ENCODE results near the gene DGCR8. TPM values are rescaled to one million over a fixed set of nuclear protein-coding genes. Genes with fewer than 3 reads are reported as not detected.
A peak's percentile ranks its signal among the peaks of the same experiment; 100 is the strongest.

The DGCR8 gene
- polyA plus RNA-seq, 1 experiment = 22.0 TPM

GRCh38 chr22:20060700-20061480, 19.2 kb upstream of the DGCR8 start:
- POLR2A ChIA-PET = no interaction called here
- no peak overlapping the region for H3K27ac ChIP-seq (ENCODE audit: low read depth, low read length)
- no peaks in the 10 kb centered on the region for H3K27me3 ChIP-seq (ENCODE audit: control insufficient read depth, insufficient read depth, low read length)
- TF ChIP-seq CTCF (IDR thresholded peaks at IDR 0.05; ENCODE audit: low read depth, low read length) = no peak
- H3K4me3 ChIP-seq (ENCODE audit: low read depth, low read length) = no peak overlapping the region
- no peak for DNase-seq (ENCODE audit: low read depth, low spot score)
- CTCF ChIA-PET = no interaction called here
- no peaks in the 10 kb centered on the region; the same call in 1 of the 2 replicates for H3K9me3 ChIP-seq (ENCODE audit: control insufficient read depth, insufficient read depth, low read length)

- CTCF ChIA-PET = no interaction called here
- Histone ChIP-seq H3K4me3 (ENCODE audit: low read depth, low read length) (no peak overlapping the region), H3K27me3 (ENCODE audit: control insufficient read depth, insufficient read depth, low read length) (no peaks in the 10 kb centered on the region), H3K9me3 (ENCODE audit: control insufficient read depth, insufficient read depth, low read length) (no peaks in the 10 kb centered on the region; the same call in 1 of the 2 replicates), H3K27ac (ENCODE audit: low read depth, low read length) (no peak overlapping the region)
- POLR2A ChIA-PET = no interaction called here
- DNase-seq (ENCODE audit: low read depth, low spot score) = no peak
- TF ChIP-seq CTCF (IDR thresholded peaks at IDR 0.05; ENCODE audit: low read depth, low read length) = no peak
Measured at GRCh38 chr22:20061481-20061861, 18.6 kb upstream of the DGCR8 start.

- POLR2A ChIA-PET = interaction anchor here (0.6 kb wide), 1 partner anchor 8 kb away, joined by 3 read pairs; no protein-coding TSS in a partner anchor
- no peak overlapping the region for H3K4me3 ChIP-seq (ENCODE audit: low read depth, low read length)
- no peak for TF ChIP-seq CTCF (IDR thresholded peaks at IDR 0.05; ENCODE audit: low read depth, low read length)
- no peaks in the 10 kb centered on the region for H3K27me3 ChIP-seq (ENCODE audit: control insufficient read depth, insufficient read depth, low read length)
- H3K9me3 ChIP-seq (ENCODE audit: control insufficient read depth, insufficient read depth, low read length) = no peaks in the 10 kb centered on the region; the same call in 1 of the 2 replicates
- DNase-seq (ENCODE audit: low read depth, low spot score) = no peak
- H3K27ac ChIP-seq (ENCODE audit: low read depth, low read length) = peak overlapping the region; percentile 31
- CTCF ChIA-PET = no interaction called here
Measured at GRCh38 chr22:20062043-20062765, 17.8 kb upstream of the DGCR8 start.

- no peak for DNase-seq (ENCODE audit: low read depth, low spot score)
- ChIA-PET POLR2A (interaction anchor here (0.6 kb wide), 1 partner anchor 9 kb away, joined by 3 read pairs; no protein-coding TSS in a partner anchor), CTCF (no interaction called here)
- Histone ChIP-seq H3K27me3 (ENCODE audit: control insufficient read depth, insufficient read depth, low read length) (no peaks in the 10 kb centered on the region), H3K27ac (ENCODE audit: low read depth, low read length) (peak overlapping the region; percentile 31), H3K9me3 (ENCODE audit: control insufficient read depth, insufficient read depth, low read length) (no peaks in the 10 kb centered on the region; the same call in 1 of the 2 replicates), H3K4me3 (ENCODE audit: low read depth, low read length) (no peak overlapping the region)
- TF ChIP-seq CTCF (IDR thresholded peaks at IDR 0.05; ENCODE audit: low read depth, low read length) = no peak
Measured at GRCh38 chr22:20062766-20063083, 17.3 kb upstream of the DGCR8 start.

Data from AG04450 (cell line).